Measurements from ENCODE around the gene MYDGF.
A peak's percentile ranks its signal among the peaks of the same experiment; 100 is the strongest.
"Not testable (repeated sequence)": the region's sequence is repeated elsewhere in the genome, so short reads cannot be mapped to it uniquely, and the experiment has no call there.

Gene MYDGF

DNA sequence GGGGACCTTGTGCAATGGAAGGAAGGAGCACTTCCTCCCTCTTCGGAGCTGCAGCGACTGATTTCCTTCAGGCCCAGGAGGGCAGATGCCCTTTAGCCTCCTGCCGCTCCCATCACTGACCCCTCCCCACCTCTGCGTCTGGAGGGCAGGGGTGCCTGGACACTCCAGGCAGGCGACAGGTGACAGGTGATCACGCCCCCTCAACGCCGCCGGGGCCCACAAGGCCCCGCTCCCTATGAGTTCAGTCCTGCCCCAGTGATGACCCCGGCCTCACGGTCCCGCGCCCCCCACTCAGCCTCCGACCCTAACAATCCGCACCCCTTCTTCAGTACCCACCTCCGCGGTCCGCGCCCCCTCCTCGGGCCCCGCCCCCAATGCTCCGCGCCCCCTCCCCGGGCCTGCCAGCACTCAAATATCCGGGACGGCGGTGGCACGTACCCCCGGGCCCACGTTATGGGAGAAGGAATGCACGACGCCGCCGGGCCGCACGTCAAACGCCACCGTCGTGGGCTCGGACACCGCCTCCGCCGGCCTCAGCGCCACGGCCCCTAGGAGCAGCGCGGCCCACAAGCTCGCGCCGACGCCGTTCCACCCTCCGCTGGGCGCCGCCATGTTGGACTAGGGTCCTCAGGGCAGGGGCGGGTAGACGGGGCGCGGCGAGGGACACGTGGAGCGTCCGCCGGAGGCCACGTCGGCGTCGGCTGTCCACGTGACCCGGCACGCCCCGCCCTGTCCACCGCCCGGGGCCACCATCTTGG, at the start of gene MYDGF:
MYDGF (minus strand) TSS at position 620 of the 758 bp plus-strand sequence; CDS start at position 612, 8 bp downstream.
- peak; percentile 95 for DNase-seq

DNA sequence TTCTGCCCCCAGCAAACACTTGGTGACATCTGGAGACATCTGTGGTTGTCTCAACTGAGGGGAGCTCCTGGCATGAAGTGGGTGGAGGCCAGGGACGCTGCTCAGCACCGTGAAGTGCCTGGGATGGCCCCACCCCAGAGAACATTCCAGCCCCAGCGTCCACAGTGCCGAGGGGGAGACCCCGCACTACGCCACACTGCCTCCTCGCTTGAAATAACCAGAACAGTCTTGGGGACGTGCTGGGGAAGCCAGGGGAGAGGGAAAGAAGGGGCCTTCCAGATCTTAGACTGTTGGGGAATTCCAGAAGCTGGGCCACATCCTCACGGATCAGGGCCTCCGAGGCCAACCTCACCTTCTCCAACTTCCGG, 49.3 kb upstream of the MYDGF start:
- no peak for DNase-seq

- DNase-seq: no peak
Measured at GRCh38 chr19:4717966-4718701, 48.0 kb upstream of the MYDGF start.

DNA sequence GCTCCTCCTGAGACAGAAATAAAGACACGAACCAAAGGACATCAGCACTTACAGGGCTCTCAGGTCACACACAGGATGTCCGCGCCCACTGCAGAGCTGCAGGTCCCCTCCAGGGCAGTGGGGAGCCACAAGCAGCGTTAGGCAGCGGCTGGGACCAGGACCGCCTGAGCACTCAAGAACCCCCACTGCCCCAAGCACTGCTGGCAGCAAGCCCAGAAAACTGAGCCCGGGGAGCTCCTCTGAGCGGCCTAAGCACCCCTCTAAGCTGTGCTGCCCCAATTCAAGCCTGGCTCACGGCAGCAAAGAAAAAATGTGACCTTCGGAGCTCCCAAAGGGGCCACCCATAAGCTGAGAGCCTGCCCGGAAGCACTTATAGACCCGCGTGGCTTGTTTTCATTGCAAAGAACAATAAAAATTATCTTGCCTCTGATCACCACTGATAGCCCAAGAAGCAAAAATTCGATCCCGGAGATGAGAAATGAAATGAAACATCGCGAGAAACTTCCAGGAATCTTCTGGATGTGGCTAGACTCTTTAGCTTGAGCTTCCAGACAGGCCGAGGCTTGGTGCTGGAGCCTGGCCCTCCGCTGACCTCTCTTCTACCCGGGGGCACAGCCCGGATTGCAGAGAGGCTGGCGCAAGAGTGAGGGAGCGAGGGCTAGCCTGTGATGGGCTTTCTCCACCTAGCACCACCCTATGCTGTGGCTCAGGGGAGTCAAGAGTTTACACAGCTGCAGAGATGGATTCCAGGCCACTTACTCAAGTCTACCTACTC, 47.2 kb upstream of the MYDGF start:
- no peak for DNase-seq

- DNase-seq: no peak
Measured at GRCh38 chr19:4715529-4716221, 45.5 kb upstream of the MYDGF start.

DNA sequence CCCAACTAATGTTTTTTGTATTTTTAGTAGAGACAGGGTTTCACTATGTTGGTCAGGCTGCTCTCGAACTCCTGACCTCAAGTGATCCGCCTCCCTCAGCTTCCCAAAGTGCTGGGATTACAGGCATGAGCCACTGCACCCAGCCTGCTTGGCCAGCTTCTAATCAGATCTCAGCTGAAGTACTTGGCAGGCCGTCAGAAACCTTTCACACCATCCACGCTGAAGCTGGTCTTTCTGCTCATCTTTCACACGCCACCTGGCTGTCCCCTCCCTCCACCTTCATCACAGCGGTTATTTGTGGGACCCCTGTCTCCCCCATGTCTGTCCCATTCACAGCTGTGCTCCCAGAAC, 45.0 kb upstream of the MYDGF start:
- not testable (repeated sequence) for DNase-seq

DNA sequence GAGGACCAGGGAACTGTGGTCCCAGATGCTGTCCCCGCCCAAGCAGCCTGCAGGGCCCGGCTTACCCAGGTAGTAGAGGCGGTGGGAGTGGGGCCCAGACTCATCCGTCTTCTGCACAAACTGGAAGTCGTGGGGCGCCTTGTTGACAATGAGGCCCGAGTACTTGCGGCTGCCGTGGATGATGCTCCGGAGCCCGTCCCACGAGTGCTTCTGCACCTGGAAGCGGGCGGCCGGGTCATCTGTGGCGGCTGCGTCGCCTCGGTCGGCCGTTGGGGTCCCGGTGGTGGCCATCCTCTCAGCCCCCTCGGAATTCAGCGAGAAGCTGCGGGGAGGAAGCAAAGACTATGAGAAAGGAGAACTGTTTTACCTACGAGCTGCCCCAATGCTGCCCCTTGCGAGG, 43.9 kb upstream of the MYDGF start:
- DNase-seq: no peak

- no peak for DNase-seq
Measured at GRCh38 chr19:4713384-4713951, 43.3 kb upstream of the MYDGF start.

- DNase-seq: no peak
Measured at GRCh38 chr19:4712771-4713170, 42.6 kb upstream of the MYDGF start.

DNA sequence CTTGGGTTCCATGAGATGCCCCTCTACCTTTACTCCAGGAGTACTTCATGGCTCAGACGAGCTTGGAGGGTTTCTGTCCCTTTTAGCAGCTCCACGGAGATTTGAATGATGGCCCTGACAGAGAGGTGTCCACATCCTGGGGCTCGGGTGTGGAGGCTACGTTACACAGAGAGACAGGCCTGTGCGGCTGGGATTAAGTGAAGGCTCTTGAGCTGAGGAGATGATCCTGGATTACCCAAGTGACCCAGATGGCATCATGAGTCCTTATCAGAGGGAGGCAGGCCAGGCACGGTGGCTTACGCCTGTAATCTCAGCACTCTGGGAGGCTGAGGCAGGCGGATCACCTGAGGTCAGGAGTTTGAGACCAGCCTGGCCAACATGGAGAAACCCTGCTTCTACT, 41.1 kb upstream of the MYDGF start:
- DNase-seq: no peak

DNA sequence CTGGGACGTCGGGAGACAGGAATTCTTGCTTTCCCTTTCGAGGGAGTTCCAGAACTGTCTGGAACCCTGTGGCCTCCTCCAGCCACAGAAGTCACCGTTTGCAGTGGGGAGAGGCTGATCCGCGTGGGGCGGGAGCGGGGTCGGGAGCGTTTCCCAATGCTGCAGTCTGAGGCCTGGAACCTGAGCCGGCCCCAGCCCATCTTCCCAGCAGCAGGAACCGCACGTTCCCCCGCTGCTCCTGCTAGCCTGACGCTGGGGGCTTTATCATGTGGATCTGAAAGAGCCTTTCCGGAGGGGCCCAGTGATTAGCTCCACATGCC, 40.1 kb upstream of the MYDGF start:
- DNase-seq: no peak

DNA sequence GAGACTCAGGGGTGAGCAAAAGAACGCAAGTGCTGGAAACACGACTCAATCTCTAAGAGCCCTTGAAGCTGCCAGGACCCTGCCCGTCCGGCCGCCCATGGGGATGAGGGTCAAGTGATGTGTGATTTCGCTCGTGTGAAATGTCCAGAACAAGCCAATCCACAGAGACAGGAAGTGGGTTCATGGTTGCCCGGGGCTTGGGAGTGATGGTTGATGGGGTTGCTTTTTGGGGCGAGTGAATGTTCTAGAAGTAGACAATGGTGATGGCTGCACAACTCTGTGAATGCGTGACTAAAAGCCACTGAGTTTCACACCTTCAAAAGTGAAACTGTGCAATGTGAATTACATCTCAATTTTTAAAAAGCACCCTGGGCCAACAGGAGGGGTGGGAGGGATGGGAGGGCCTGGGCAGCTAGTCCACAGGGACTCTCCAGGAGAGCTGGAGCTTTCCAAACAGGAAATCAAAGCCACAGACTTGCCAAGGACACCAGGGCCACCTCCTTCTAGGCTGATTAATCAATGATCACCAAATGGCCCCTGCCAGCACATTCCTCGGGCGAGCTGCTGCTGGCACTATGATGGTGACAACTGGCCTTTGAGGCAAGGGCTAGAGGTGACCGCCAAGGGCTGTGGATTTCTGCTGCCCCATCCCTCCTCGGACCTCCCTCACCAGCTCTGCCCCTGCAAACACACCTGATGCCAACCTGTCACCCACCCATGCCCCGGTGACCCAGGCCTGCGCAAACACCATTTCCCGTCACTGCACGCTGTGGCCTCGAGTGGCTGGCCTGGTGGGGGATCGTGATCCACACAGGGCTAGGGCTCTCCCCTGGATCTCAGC, 39.5 kb upstream of the MYDGF start:
- no peak for DNase-seq

GRCh38 chr19:4707956-4708650, 38.0 kb upstream of the MYDGF start:
- no peak for DNase-seq

GRCh38 chr19:4707322-4707721, 37.2 kb upstream of the MYDGF start:
- no peak for DNase-seq

DNA sequence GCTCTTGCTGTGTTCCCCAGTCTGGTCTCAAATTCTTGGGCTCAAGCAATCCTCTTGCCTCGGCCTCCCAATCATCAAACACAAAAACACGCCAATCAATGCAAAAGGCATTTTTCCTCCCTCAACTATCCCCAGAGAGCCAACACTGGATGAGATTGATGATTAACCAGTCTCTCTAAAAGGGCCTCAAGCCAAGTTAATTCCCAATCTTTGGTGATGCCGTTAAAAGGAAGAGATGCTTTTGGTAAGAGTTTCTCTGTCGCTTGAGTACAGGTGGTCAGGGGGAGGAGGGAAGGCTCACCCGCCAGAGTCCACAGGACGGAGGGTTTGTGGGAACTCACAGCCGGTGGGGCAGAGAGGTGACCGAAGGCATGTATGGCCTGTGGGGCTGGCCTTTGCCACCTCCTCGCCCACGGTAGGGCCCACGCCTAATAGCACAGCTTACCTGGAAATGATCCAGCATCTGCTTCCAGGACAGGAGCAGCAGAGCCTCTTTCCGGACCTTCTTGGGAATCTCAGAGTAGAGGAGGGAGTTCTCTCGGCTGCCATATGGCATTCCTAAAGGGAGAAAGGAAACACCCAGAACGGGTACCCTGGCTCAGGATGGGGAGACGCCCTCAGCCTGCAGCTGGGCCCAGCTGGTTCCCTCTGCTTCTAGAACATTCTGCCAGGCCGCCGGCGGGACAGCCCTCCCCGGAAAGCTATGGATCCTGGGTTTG, 35.4 kb upstream of the MYDGF start:
- no peak for DNase-seq

- no peak for DNase-seq
Measured at GRCh38 chr19:4704317-4704673, 34.2 kb upstream of the MYDGF start.

- DNase-seq: no peak
Measured at GRCh38 chr19:4703671-4704316, 33.7 kb upstream of the MYDGF start.

DNA sequence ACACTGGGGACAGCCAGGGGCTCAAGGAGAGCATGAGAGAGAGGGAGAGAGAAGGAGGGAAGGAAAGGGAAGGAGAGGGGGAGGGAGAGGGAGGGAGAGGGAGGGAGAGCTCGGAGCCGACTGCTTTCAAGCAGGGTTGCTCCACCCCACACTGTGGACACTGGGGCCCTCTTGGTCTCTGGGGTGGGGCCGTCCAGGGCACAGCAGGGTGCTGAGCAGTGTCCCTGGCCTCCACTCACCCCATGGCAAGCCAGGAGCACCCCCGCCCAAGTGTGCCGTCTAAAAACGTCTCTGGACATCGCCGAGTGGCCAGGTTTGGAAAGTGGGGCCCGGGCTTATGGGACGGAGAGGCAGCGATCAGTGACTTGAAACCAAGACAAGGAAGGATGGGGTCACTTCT, 32.6 kb upstream of the MYDGF start:
- no peak for DNase-seq

DNA sequence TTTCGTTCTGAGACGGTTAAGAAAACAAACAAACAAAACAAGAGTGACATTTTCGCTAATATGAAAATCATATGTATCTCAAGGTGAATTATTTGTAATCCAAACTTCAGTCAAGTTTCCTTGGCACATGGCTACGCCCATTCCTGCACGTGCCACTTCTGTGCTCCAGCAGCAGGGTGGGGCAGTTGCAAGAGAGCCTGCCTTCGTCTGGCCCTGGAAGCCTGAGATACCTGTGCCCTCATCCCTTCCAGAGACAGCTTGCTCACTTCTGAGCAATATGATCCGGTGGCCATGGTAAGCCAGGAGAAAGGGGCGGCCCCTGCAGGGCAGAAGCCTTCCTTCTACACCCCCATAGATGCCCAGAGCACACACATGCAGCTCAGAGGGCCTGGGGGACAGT, 31.4 kb upstream of the MYDGF start:
- no peak for DNase-seq

DNA sequence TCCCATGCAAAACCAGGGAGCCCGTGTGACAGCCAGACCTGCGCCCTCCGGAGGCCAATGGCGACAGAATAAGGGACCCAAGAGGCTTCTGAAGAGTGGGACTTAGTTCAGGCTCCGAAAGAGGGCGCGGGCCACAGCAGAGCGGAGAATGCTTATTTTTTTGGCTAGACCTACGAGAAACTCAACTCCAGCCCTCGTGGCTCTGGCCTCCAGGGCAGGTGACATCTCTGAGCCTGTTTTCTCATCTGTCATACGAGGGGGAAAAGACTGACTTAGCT, 30.5 kb upstream of the MYDGF start:
- no peak for DNase-seq

Data from stimulated activated CD4-positive, alpha-beta T cell treated with anti-CD3 and anti-CD28 coated beads, Interleukin-12 subunit alpha, Interleukin-12 subunit beta, amount 100 ng/mL, for 4 hours (primary cell).